Measurements from ENCODE around the gene RBP4. TPM values are rescaled to one million over a fixed set of nuclear protein-coding genes. Genes with fewer than 3 reads are reported as not detected.
"Not testable (repeated sequence)": the region's sequence is repeated elsewhere in the genome, so short reads cannot be mapped to it uniquely, and the experiment has no call there.

The RBP4 gene
- total and polyA plus RNA-seq, 4 donors, result 2.3 to 8.6 (median 5.5) TPM

GRCh38 chr10:93554316-93554663 is 46.7 kb downstream of the RBP4 start:
- no peak for DNase-seq (ENCODE audit: low read depth in 4 of 6, low spot score in 6 of 6)
- Histone ChIP-seq H3K36me3 (ENCODE audit: control insufficient read depth, insufficient read depth, low read length) (no peaks in the 10 kb centered on the region), H3K4me1 (ENCODE audit: control insufficient read depth, insufficient read depth, low read length) (no peaks in the 10 kb centered on the region), H3K27me3 (ENCODE audit: control insufficient read depth, insufficient read depth, low read length) (no peaks in the 10 kb centered on the region), H3K4me3 (ENCODE audit: low read depth, low read length) (no peak overlapping the region), H3K27ac (ENCODE audit: low read depth, low read length) (no peak overlapping the region), H3K9me3 (ENCODE audit: control insufficient read depth, insufficient read depth, low read length) (no peaks in the 10 kb centered on the region)
- 91% methylated on average over 1 of the region's 1 CpG for WGBS (ENCODE audit: insufficient coverage)

- 73% methylated on average over 5 of the region's 8 CpGs for WGBS (ENCODE audit: insufficient coverage)
- no peaks in the 10 kb centered on the region for H3K4me1 ChIP-seq (ENCODE audit: control insufficient read depth, insufficient read depth, low read length)
- no peaks in the 10 kb centered on the region for H3K36me3 ChIP-seq (ENCODE audit: control insufficient read depth, insufficient read depth, low read length)
- no peak for DNase-seq (ENCODE audit: low read depth in 4 of 6, low spot score in 6 of 6)
- no peaks in the 10 kb centered on the region for H3K27me3 ChIP-seq (ENCODE audit: control insufficient read depth, insufficient read depth, low read length)
- no peaks in the 10 kb centered on the region for H3K9me3 ChIP-seq (ENCODE audit: control insufficient read depth, insufficient read depth, low read length)
- H3K4me3 ChIP-seq (ENCODE audit: low read depth, low read length), result no peak overlapping the region
- no peak overlapping the region for H3K27ac ChIP-seq (ENCODE audit: low read depth, low read length)
Observed at GRCh38 chr10:93553482-93554315, 47.3 kb downstream of the RBP4 start.

- H3K4me3 ChIP-seq (ENCODE audit: low read depth, low read length), result no peak overlapping the region
- DNase-seq (ENCODE audit: low read depth in 4 of 6, low spot score in 6 of 6), result no peak
- no peaks in the 10 kb centered on the region for H3K27me3 ChIP-seq (ENCODE audit: control insufficient read depth, insufficient read depth, low read length)
- no peaks in the 10 kb centered on the region for H3K9me3 ChIP-seq (ENCODE audit: control insufficient read depth, insufficient read depth, low read length)
- H3K36me3 ChIP-seq (ENCODE audit: control insufficient read depth, insufficient read depth, low read length), result no peaks in the 10 kb centered on the region
- H3K4me1 ChIP-seq (ENCODE audit: control insufficient read depth, insufficient read depth, low read length), result no peaks in the 10 kb centered on the region
- no peak overlapping the region for H3K27ac ChIP-seq (ENCODE audit: low read depth, low read length)
- no CpG with 5 or more reads among the region's 3 CpGs for WGBS (ENCODE audit: insufficient coverage)
Observed at GRCh38 chr10:93552780-93553179, 48.3 kb downstream of the RBP4 start.

GRCh38 chr10:93550606-93551005 is 50.4 kb downstream of the RBP4 start:
- H3K4me1 ChIP-seq (ENCODE audit: control insufficient read depth, insufficient read depth, low read length), result no peaks in the 10 kb centered on the region
- 100% methylated on average over 1 of the region's 4 CpGs for WGBS (ENCODE audit: insufficient coverage)
- DNase-seq (ENCODE audit: low read depth in 4 of 6, low spot score in 6 of 6), result no peak

GRCh38 chr10:93548376-93549071 is 52.5 kb downstream of the RBP4 start:
- Histone ChIP-seq H3K4me3 (ENCODE audit: low read depth, low read length) (no peak overlapping the region), H3K9me3 (ENCODE audit: control insufficient read depth, insufficient read depth, low read length) (no peaks in the 10 kb centered on the region), H3K4me1 (ENCODE audit: control insufficient read depth, insufficient read depth, low read length) (no peaks in the 10 kb centered on the region), H3K36me3 (ENCODE audit: control insufficient read depth, insufficient read depth, low read length) (no peaks in the 10 kb centered on the region), H3K27ac (ENCODE audit: low read depth, low read length) (no peak overlapping the region), H3K27me3 (ENCODE audit: control insufficient read depth, insufficient read depth, low read length) (no peaks in the 10 kb centered on the region)
- no peak for DNase-seq (ENCODE audit: low read depth in 4 of 6, low spot score in 6 of 6)
- 100% methylated on average over 3 of the region's 5 CpGs for WGBS (ENCODE audit: insufficient coverage)

More at GRCh38 chr10:93550606-93551005, 50.4 kb downstream of the RBP4 start:
- Histone ChIP-seq H3K27ac (ENCODE audit: low read depth, low read length) (no peak overlapping the region), H3K27me3 (ENCODE audit: control insufficient read depth, insufficient read depth, low read length) (no peaks in the 10 kb centered on the region), H3K4me3 (ENCODE audit: low read depth, low read length) (no peak overlapping the region), H3K9me3 (ENCODE audit: control insufficient read depth, insufficient read depth, low read length) (no peaks in the 10 kb centered on the region), H3K36me3 (ENCODE audit: control insufficient read depth, insufficient read depth, low read length) (no peaks in the 10 kb centered on the region)

GRCh38 chr10:93547522-93547921 is 53.5 kb downstream of the RBP4 start:
- H3K27ac ChIP-seq (ENCODE audit: low read depth, low read length), result no peak overlapping the region
- H3K36me3 ChIP-seq (ENCODE audit: control insufficient read depth, insufficient read depth, low read length), result no peaks in the 10 kb centered on the region
- no peaks in the 10 kb centered on the region for H3K27me3 ChIP-seq (ENCODE audit: control insufficient read depth, insufficient read depth, low read length)
- no peaks in the 10 kb centered on the region for H3K4me1 ChIP-seq (ENCODE audit: control insufficient read depth, insufficient read depth, low read length)
- no peak overlapping the region for H3K4me3 ChIP-seq (ENCODE audit: low read depth, low read length)
- no peak for DNase-seq (ENCODE audit: low read depth in 4 of 6, low spot score in 6 of 6)
- H3K9me3 ChIP-seq (ENCODE audit: control insufficient read depth, insufficient read depth, low read length), result no peaks in the 10 kb centered on the region

GRCh38 chr10:93546995-93547394 is 54.0 kb downstream of the RBP4 start:
- not testable (repeated sequence) for DNase-seq (ENCODE audit: low read depth in 4 of 6, low spot score in 6 of 6); H3K36me3 ChIP-seq (ENCODE audit: control insufficient read depth, insufficient read depth, low read length); H3K27ac ChIP-seq (ENCODE audit: low read depth, low read length); H3K4me1 ChIP-seq (ENCODE audit: control insufficient read depth, insufficient read depth, low read length); H3K4me3 ChIP-seq (ENCODE audit: low read depth, low read length); H3K27me3 ChIP-seq (ENCODE audit: control insufficient read depth, insufficient read depth, low read length); H3K9me3 ChIP-seq (ENCODE audit: control insufficient read depth, insufficient read depth, low read length)
- WGBS (ENCODE audit: insufficient coverage), result 100% methylated on average over 4 of the region's 8 CpGs

- H3K27me3 ChIP-seq (ENCODE audit: control insufficient read depth, insufficient read depth, low read length), result no peaks in the 10 kb centered on the region
- H3K4me1 ChIP-seq (ENCODE audit: control insufficient read depth, insufficient read depth, low read length), result peaks cover 4% of the 10 kb centered on the region
- no peaks in the 10 kb centered on the region for H3K36me3 ChIP-seq (ENCODE audit: control insufficient read depth, insufficient read depth, low read length)
- DNase-seq (ENCODE audit: low read depth in 4 of 6, low spot score in 6 of 6), result peak in 2 of 6 donors; percentile 24 to 52
- 24% methylated on average over 8 of the region's 10 CpGs for WGBS (ENCODE audit: insufficient coverage)
- no peak overlapping the region for H3K4me3 ChIP-seq (ENCODE audit: low read depth, low read length)
- H3K27ac ChIP-seq (ENCODE audit: low read depth, low read length), result no peak overlapping the region
- no peaks in the 10 kb centered on the region for H3K9me3 ChIP-seq (ENCODE audit: control insufficient read depth, insufficient read depth, low read length)
Observed at GRCh38 chr10:93542358-93542791, 58.7 kb downstream of the RBP4 start.

Measured in spinal cord (tissue), 10 donors.